Thyroid gland (tissue), 4 donors: ENCODE data around the gene KAT6B. TPM values are rescaled to one million over a fixed set of nuclear protein-coding genes. Genes with fewer than 3 reads are reported as not detected.

Source experiments
- DNase-seq, 2 donors: peaks; one replicate each; pipeline ENCODE4 v3.0.0-alpha.2; 2019
- H3K27ac ChIP-seq, 3 donors: fragments of 200-600 bp; sonication (generic); 1 replicate in 2 of 3; 2 replicates in 1 of 3; pipeline ENCODE4 v1.5.1; 2016 to 2019; ENCODE audit warnings: mild to moderate bottlenecking in 1 of 3, moderate library complexity in 1 of 3
- H3K27me3 ChIP-seq: fragments of 200-600 bp; sonication (generic); one replicate; pipeline ENCODE4 v1.5.1; 2019
- H3K36me3 ChIP-seq, 2 donors: fragments of 200-600 bp; sonication (generic); one replicate each; pipeline ENCODE4 v1.5.1; 2016 to 2019
- H3K4me1 ChIP-seq, 2 donors: fragments of 200-600 bp; sonication (generic); one replicate each; pipeline ENCODE4 v1.5.1; 2017 to 2019
- H3K4me3 ChIP-seq, 3 donors: fragments of 200-600 bp; sonication (generic); replicated peaks in 1 of 3; 1 replicate in 2 of 3; 2 replicates in 1 of 3; pipeline ENCODE4 v1.5.1; 2016; ENCODE audit warnings: mild to moderate bottlenecking in 1 of 3
- H3K9me3 ChIP-seq: fragments of 200-600 bp; sonication (generic); one replicate; pipeline ENCODE4 v1.5.1; 2017
- POLR2A ChIP-seq, 2 donors: fragments of 450-650 bp; IDR thresholded peaks; one replicate each; pipeline ENCODE4 v1.6.1; 2017; ENCODE audit warnings: antibody characterized with exemption in 2 of 2, mild to moderate bottlenecking in 2 of 2, moderate library complexity in 1 of 2
- WGBS, 2 donors: methylation state at CpG; one replicate each; pipeline ENCODE4 v1.1.5; 2017; 5-methylcytosine and 5-hydroxymethylcytosine counted together
- intact Hi-C: fragments of 100-400 bp; cut with DNase I; formaldehyde crosslinking; loops from one replicate; pipeline ENCODE4 v1.15.1; 2023
- total RNA-seq, 4 donors: library from RNA; depleted of rRNA; stranded (reverse); fragments of >200 nt; gene quantifications; one replicate each; pipeline ENCODE4 v1.2.3, GENCODE V29; 2016
- TF ChIP-seq, protein P1 (sequence below), 6 experiments: fragments of 200-600 bp in 3 of 6; fragments of 450-650 bp in 3 of 6; sonication (generic) in 3 of 6; IDR thresholded peaks; one replicate each; pipeline ENCODE4 v1.5.1; 2016 to 2019; ENCODE audit warnings: antibody characterized with exemption in 6 of 6, mild to moderate bottlenecking in 2 of 6, inconsistent platforms in 1 of 6, moderate library complexity in 1 of 6

Gene KAT6B
- total RNA-seq, 4 donors from 2014 or later, result 56.5 to 115 (median 76.3) TPM

DNA sequence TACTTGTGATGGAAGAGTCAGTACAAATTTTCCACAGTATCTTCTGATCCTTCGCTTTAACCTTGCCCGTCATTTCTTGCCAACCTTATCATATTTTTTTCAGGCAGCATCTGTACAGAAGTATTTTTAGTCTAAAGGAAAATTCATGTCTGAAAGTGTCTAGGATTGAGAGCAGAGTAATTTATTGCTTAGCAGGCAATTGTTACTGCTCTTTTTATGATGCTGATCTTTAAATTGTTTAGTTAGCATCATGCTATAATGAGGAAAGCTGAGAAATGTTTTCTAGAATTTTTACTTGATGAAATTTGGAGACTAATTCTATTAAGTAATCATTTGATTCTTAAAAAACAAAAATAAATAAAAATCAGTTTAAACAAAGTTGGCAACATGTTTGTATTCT lies 20.6 kb downstream of the KAT6B start:
- H3K27ac ChIP-seq, result no peak overlapping the region
- peaks cover 0 to 5% of the 10 kb centered on the region in 2 donors for H3K36me3 ChIP-seq
- H3K4me1 ChIP-seq, result peaks cover 7 to 15% of the 10 kb centered on the region in 2 donors
- intact Hi-C loops, result no loop called here
- no peaks in the 10 kb centered on the region for H3K27me3 ChIP-seq
- WGBS, 2 donors, result 94 to 97% methylated on average over 2 of the region's 2 CpGs
- DNase-seq, result no peak
- H3K9me3 ChIP-seq, result no peaks in the 10 kb centered on the region
- TF ChIP-seq POLR2A (IDR thresholded peaks at IDR 0.05), result no peak
- TF ChIP-seq, protein P1, sequence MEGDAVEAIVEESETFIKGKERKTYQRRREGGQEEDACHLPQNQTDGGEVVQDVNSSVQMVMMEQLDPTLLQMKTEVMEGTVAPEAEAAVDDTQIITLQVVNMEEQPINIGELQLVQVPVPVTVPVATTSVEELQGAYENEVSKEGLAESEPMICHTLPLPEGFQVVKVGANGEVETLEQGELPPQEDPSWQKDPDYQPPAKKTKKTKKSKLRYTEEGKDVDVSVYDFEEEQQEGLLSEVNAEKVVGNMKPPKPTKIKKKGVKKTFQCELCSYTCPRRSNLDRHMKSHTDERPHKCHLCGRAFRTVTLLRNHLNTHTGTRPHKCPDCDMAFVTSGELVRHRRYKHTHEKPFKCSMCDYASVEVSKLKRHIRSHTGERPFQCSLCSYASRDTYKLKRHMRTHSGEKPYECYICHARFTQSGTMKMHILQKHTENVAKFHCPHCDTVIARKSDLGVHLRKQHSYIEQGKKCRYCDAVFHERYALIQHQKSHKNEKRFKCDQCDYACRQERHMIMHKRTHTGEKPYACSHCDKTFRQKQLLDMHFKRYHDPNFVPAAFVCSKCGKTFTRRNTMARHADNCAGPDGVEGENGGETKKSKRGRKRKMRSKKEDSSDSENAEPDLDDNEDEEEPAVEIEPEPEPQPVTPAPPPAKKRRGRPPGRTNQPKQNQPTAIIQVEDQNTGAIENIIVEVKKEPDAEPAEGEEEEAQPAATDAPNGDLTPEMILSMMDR (IDR thresholded peaks at IDR 0.05), result no peak
- no peak overlapping the region for H3K4me3 ChIP-seq

DNA sequence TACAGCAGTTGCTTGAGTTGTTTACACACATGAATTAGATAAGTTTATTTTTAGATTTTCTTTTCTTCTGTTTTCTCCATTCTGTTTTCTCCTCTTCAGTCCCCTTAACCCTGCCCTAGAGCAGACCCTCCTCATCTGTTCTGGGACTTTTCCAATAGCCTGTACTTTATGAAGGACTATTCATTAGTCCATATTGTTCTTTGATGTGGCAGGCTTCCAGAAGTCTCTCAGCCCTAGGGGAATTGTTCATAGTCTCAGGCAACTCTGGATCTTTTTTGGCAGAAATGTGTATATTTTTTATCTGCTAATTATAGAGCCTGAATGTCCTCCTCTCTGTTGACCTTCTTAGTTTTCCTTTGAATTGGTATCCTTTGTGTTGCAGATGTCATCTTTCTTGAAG lies 25.4 kb downstream of the KAT6B start:
- no peak overlapping the region for H3K27ac ChIP-seq

DNA sequence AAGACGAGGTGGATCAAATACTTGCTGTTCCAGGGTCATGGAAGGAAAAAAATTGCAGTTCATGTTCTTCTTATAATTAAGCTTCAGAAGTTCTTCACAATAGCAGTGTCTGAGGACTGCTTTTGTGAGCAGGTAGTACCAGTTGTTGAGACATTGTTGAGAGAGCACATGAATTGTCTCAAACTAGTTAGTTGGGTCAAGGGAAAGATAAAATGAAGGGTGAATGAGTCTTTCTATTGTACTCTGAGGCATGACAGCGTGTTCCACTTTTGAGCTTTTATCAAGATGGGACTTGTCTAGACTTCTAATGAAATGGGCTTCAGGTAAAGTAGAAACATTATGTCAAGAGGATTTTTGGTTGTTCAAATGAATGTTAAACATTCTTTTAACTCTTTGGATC lies 26.0 kb downstream of the KAT6B start:
- TF ChIP-seq POLR2A (IDR thresholded peaks at IDR 0.05), result no peak
- TF ChIP-seq, protein P1 (IDR thresholded peaks at IDR 0.05), result no peak
- Histone ChIP-seq H3K36me3 (no peaks in the 10 kb centered on the region), H3K4me3 (no peak overlapping the region), H3K4me1 (peaks cover 22 to 39% of the 10 kb centered on the region in 2 donors), H3K27me3 (no peaks in the 10 kb centered on the region), H3K27ac (no peak overlapping the region), H3K9me3 (no peaks in the 10 kb centered on the region)
- no peak for DNase-seq
- intact Hi-C loops, result no loop called here
- WGBS, 2 donors, result 76 to 85% methylated on average over 2 of the region's 2 CpGs

More for the DNA sequence above, 25.4 kb downstream of the KAT6B start:
- no peaks in the 10 kb centered on the region for H3K9me3 ChIP-seq
- intact Hi-C loops, result no loop called here
- H3K4me1 ChIP-seq, result peaks cover 22 to 39% of the 10 kb centered on the region in 2 donors
- TF ChIP-seq, protein P1 (IDR thresholded peaks at IDR 0.05), result no peak
- TF ChIP-seq POLR2A (IDR thresholded peaks at IDR 0.05), result no peak
- no peaks in the 10 kb centered on the region for H3K36me3 ChIP-seq
- H3K27me3 ChIP-seq, result no peaks in the 10 kb centered on the region
- DNase-seq, result no peak
- H3K4me3 ChIP-seq, result no peak overlapping the region

DNA sequence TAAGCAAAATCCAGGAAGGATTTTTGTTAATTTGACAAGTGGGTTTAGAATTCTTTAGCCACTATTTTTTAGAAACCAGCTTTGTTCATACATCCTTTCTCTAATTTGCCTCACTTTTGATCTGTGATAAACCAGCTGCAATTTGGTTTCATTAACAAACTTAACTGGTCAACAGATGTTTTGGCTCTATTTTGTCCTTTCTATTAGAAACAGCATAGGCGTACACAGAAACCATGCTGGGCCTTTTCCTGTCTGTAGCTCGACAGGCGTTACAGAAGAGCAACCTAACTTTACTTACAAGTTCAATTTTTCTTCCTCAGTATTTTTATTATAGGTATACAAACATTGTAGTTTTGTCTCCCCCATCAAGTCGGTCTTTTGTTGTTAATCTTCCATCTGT lies 28.2 kb downstream of the KAT6B start:
- no peak for TF ChIP-seq POLR2A (IDR thresholded peaks at IDR 0.05)
- TF ChIP-seq, protein P1 (IDR thresholded peaks at IDR 0.05), result no peak
- Histone ChIP-seq H3K27me3 (no peaks in the 10 kb centered on the region), H3K36me3 (no peaks in the 10 kb centered on the region), H3K27ac (no peak overlapping the region), H3K4me3 (no peak overlapping the region), H3K9me3 (no peaks in the 10 kb centered on the region), H3K4me1 (peaks cover 22 to 39% of the 10 kb centered on the region in 2 donors)
- 69 to 71% methylated on average over 4 of the region's 4 CpGs for WGBS, 2 donors
- no peak for DNase-seq
- intact Hi-C loops, result no loop called here

DNA sequence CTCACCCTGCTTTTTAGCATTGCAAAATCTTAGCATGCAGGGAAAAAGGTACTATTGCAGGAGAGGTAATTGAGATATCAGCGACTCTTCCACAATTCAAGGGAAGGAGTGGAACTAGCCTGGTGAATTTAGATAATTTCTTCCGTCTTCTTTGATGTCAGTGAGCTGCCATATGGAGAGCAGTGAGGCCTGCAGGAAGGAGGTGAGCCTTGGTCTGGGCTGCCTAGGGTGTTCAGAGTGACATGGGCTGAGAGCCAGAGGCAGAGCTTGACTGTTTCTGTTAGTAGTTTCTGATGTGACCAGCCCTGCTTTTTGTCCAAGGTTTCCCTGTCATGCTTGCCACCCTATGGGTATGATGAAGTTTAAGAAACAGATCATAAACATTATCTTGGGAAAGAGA lies 28.6 kb downstream of the KAT6B start:
- TF ChIP-seq POLR2A (IDR thresholded peaks at IDR 0.05), result no peak
- TF ChIP-seq, protein P1 (IDR thresholded peaks at IDR 0.05), result no peak
- peak; percentile 44 to 52 for DNase-seq
- Histone ChIP-seq H3K4me3 (no peak overlapping the region), H3K4me1 (peaks cover 22 to 39% of the 10 kb centered on the region in 2 donors), H3K27ac (no peak overlapping the region), H3K9me3 (no peaks in the 10 kb centered on the region), H3K27me3 (no peaks in the 10 kb centered on the region), H3K36me3 (no peaks in the 10 kb centered on the region)
- WGBS, 2 donors, result 38 to 39% methylated on average over 2 of the region's 2 CpGs
- intact Hi-C loops, result no loop called here
